ENCODE data around the gene GNPAT. TPM values are rescaled to one million over a fixed set of nuclear protein-coding genes. Genes with fewer than 3 reads are reported as not detected.

GNPAT gene
- total RNA-seq, 2 donors from 2014 or later: 26.5 to 29.2 TPM

- no peak overlapping the region for H3K4me3 ChIP-seq
- H3K27me3 ChIP-seq (replicated peaks; ENCODE audit: insufficient read depth): no peaks in the 10 kb centered on the region
- H3K4me1 ChIP-seq (ENCODE audit: control insufficient read depth in 1 of 2, low read depth in 2 of 2): no peaks in the 10 kb centered on the region
- DNase-seq (ENCODE audit: low spot score): no peak
- no peaks in the 10 kb centered on the region for H3K36me3 ChIP-seq
- no peaks in the 10 kb centered on the region for H3K9me3 ChIP-seq
- ATAC-seq (ENCODE audit: insufficient number of reproducible peaks, low FRiP score, low read depth): no peak
- no peak for TF ChIP-seq CTCF (IDR thresholded peaks at IDR 0.05)
- H3K27ac ChIP-seq: no peak overlapping the region
These were observed 7.8 kb downstream of the GNPAT start for GRCh38 chr1:231248778-231249177.

GRCh38 chr1:231252336-231252735 is 11.3 kb downstream of the GNPAT start:
- H3K27me3 ChIP-seq (replicated peaks; ENCODE audit: insufficient read depth): no peaks in the 10 kb centered on the region

GRCh38 chr1:231260351-231260750 is 19.3 kb downstream of the GNPAT start:
- peaks cover 24% of the 10 kb centered on the region for H3K36me3 ChIP-seq

More at GRCh38 chr1:231252336-231252735, 11.3 kb downstream of the GNPAT start:
- Histone ChIP-seq H3K27ac (no peak overlapping the region), H3K9me3 (no peaks in the 10 kb centered on the region), H3K4me3 (no peak overlapping the region), H3K36me3 (no peaks in the 10 kb centered on the region), H3K4me1 (ENCODE audit: control insufficient read depth in 1 of 2, low read depth in 2 of 2) (no peaks in the 10 kb centered on the region)
- no peak for TF ChIP-seq CTCF (IDR thresholded peaks at IDR 0.05)
- ATAC-seq (ENCODE audit: insufficient number of reproducible peaks, low FRiP score, low read depth): no peak
- DNase-seq (ENCODE audit: low spot score): no peak

GRCh38 chr1:231264642-231265041 is 23.6 kb downstream of the GNPAT start:
- no peak for DNase-seq (ENCODE audit: low spot score)
- peaks cover 32% of the 10 kb centered on the region for H3K36me3 ChIP-seq
- no peaks in the 10 kb centered on the region for H3K4me1 ChIP-seq (ENCODE audit: control insufficient read depth in 1 of 2, low read depth in 2 of 2)
- no peak for TF ChIP-seq CTCF (IDR thresholded peaks at IDR 0.05)
- ATAC-seq (ENCODE audit: insufficient number of reproducible peaks, low FRiP score, low read depth): no peak
- no peak overlapping the region for H3K4me3 ChIP-seq
- no peaks in the 10 kb centered on the region for H3K27me3 ChIP-seq (replicated peaks; ENCODE audit: insufficient read depth)
- no peak overlapping the region for H3K27ac ChIP-seq
- H3K9me3 ChIP-seq: no peaks in the 10 kb centered on the region

More at GRCh38 chr1:231260351-231260750, 19.3 kb downstream of the GNPAT start:
- DNase-seq (ENCODE audit: low spot score) (no peak), ATAC-seq (ENCODE audit: insufficient number of reproducible peaks, low FRiP score, low read depth) (no peak)
- TF ChIP-seq CTCF (IDR thresholded peaks at IDR 0.05): no peak
- H3K4me1 ChIP-seq (ENCODE audit: control insufficient read depth in 1 of 2, low read depth in 2 of 2): no peaks in the 10 kb centered on the region
- H3K9me3 ChIP-seq: no peaks in the 10 kb centered on the region
- H3K27ac ChIP-seq: no peak overlapping the region
- no peaks in the 10 kb centered on the region for H3K27me3 ChIP-seq (replicated peaks; ENCODE audit: insufficient read depth)
- H3K4me3 ChIP-seq: no peak overlapping the region

GRCh38 chr1:231265379-231265778 is 24.4 kb downstream of the GNPAT start:
- Histone ChIP-seq H3K9me3 (no peaks in the 10 kb centered on the region), H3K27me3 (replicated peaks; ENCODE audit: insufficient read depth) (no peaks in the 10 kb centered on the region), H3K27ac (no peak overlapping the region), H3K36me3 (peaks cover 28% of the 10 kb centered on the region), H3K4me1 (ENCODE audit: control insufficient read depth in 1 of 2, low read depth in 2 of 2) (no peaks in the 10 kb centered on the region), H3K4me3 (no peak overlapping the region)
- ATAC-seq (ENCODE audit: insufficient number of reproducible peaks, low FRiP score, low read depth): no peak
- no peak for TF ChIP-seq CTCF (IDR thresholded peaks at IDR 0.05)
- DNase-seq (ENCODE audit: low spot score): no peak

Measured in thoracic aorta (tissue), 2 donors.